PC-9 (cell line): ENCODE measurements around the gene FAF1. TPM values are rescaled to one million over a fixed set of nuclear protein-coding genes. Genes with fewer than 3 reads are reported as not detected.

Source experiments
- BruUV-seq: library from RNA; stranded (reverse); fragments of 400-500 nt; replicated peaks from 2 replicates; lab custom pipeline; 2021; lab: Mats Ljungman, UMichigan
- CTCF ChIA-PET: fragments of 300-600 bp; sonication (Branson Sonifier 250); formaldehyde crosslinking; loops from one replicate; lab custom pipeline; 2022; ENCODE audit warnings: antibody characterized with exemption; lab: Charles Lee
- POLR2A ChIA-PET: fragments of 300-600 bp; sonication (Branson Sonifier 250); formaldehyde crosslinking; loops from one replicate; lab custom pipeline; 2022; ENCODE audit warnings: antibody characterized with exemption; ENCODE audit not compliant: unreplicated experiment; lab: Charles Lee
- DNase-seq, 2 experiments: peaks; one replicate each; pipeline versions ENCODE4 v3.0.0 to v3.0.0-alpha.2; 2015 to 2022; ENCODE audit warnings: mixed read lengths in 1 of 2
- H2AFZ ChIP-seq: fragments of 200-600 bp; sonication (generic); 2 replicates; pipeline ENCODE4 v1.8.1; 2017; ENCODE audit warnings: antibody characterized with exemption
- H3F3A ChIP-seq: fragments of 200-600 bp; sonication (generic); 2 replicates; pipeline ENCODE4 v1.8.1; 2017; ENCODE audit warnings: antibody characterized with exemption, mild to moderate bottlenecking, low read depth; ENCODE audit not compliant: insufficient read depth
- H3K27ac ChIP-seq: fragments of 200-600 bp; sonication (generic); 2 replicates; pipeline ENCODE4 v1.6.1; 2016; ENCODE audit warnings: mixed run types
- H3K27me3 ChIP-seq: fragments of 200-600 bp; sonication (generic); 2 replicates; pipeline ENCODE4 v1.6.1; 2016; ENCODE audit warnings: low read depth, mixed run types; ENCODE audit not compliant: insufficient read depth
- H3K36me3 ChIP-seq: fragments of 200-600 bp; sonication (generic); 2 replicates; pipeline ENCODE4 v1.6.1; 2016; ENCODE audit warnings: low read depth, mixed run types
- H3K4me1 ChIP-seq: fragments of 200-600 bp; sonication (generic); replicated peaks from 2 replicates; pipeline ENCODE4 v1.6.1; 2016; ENCODE audit warnings: mixed run types; ENCODE audit not compliant: insufficient read depth
- H3K4me2 ChIP-seq: fragments of 200-600 bp; sonication (generic); 2 replicates; pipeline ENCODE4 v1.6.1; 2017; ENCODE audit warnings: mixed run types
- H3K4me3 ChIP-seq: fragments of 200-600 bp; sonication (generic); 2 replicates; pipeline ENCODE4 v1.6.1; 2016; ENCODE audit warnings: mixed run types
- H3K79me2 ChIP-seq: fragments of 200-600 bp; sonication (generic); 2 replicates; pipeline ENCODE4 v1.6.1; 2017; ENCODE audit warnings: low read depth, mixed run types
- H3K9me2 ChIP-seq: fragments of 200-600 bp; sonication (generic); 2 replicates; pipeline ENCODE4 v1.8.1; 2017; ENCODE audit warnings: mild to moderate bottlenecking; ENCODE audit not compliant: insufficient read depth
- H3K9me3 ChIP-seq: fragments of 200-600 bp; sonication (generic); 2 replicates; pipeline ENCODE4 v1.8.1; 2016; ENCODE audit warnings: low read depth; ENCODE audit not compliant: insufficient read depth
- H4K20me1 ChIP-seq: fragments of 200-600 bp; sonication (generic); 2 replicates; pipeline ENCODE4 v1.8.1; 2017; ENCODE audit not compliant: insufficient read depth
- CTCF ChIP-seq: fragments of 200-600 bp; sonication (generic); conservative IDR thresholded peaks from 2 replicates; pipeline ENCODE4 v1.6.1; 2017; ENCODE audit warnings: mixed run types, antibody characterized with exemption, mild to moderate bottlenecking, moderate library complexity
- EZH2 ChIP-seq: fragments of 200-600 bp; sonication (generic); IDR thresholded peaks from 2 replicates; pipeline ENCODE4 v1.8.0; 2017; ENCODE audit warnings: antibody characterized with exemption, low read depth
- intact Hi-C: fragments of 100-400 bp; cut with micrococcal nuclease; formaldehyde crosslinking; loops from one replicate; pipeline ENCODE4 v1.10.0; 2022; ENCODE audit not compliant: unreplicated experiment
- total RNA-seq: library from RNA; stranded (reverse); gene quantifications from 2 replicates; pipeline ENCODE4 v1.2.3, GENCODE V29; 2021

FAF1 gene
- total RNA-seq, 1 experiment from 2014 or later: 105 TPM

GRCh38 chr1:50570066-50570468, 390.0 kb downstream of the FAF1 start:
- intact Hi-C loops: no loop called here
- Histone ChIP-seq H3F3A (no peaks in the 10 kb centered on the region; the same call in 1 of the 2 replicates), H3K27me3 (no peaks in the 10 kb centered on the region), H3K4me2 (no peak overlapping the region), H3K27ac (no peak overlapping the region), H3K4me3 (no peak overlapping the region), H3K79me2 (no peaks in the 10 kb centered on the region), H4K20me1 (no peaks in the 10 kb centered on the region), H3K4me1 (no peaks in the 10 kb centered on the region), H3K9me3 (no peaks in the 10 kb centered on the region), H3K36me3 (no peaks in the 10 kb centered on the region), H3K9me2 (no peaks in the 10 kb centered on the region), H2AFZ (no peak overlapping the region)
- DNase-seq: no peak
- ChIA-PET CTCF (no interaction called here), POLR2A (interaction anchor here (0.7 kb wide), 1 partner anchor 501 kb away, joined by 17 read pairs; no protein-coding TSS in a partner anchor)
- TF ChIP-seq CTCF (no peak), EZH2 (no peak)
- BruUV-seq: no TSS peak

- Histone ChIP-seq H3K79me2 (no peaks in the 10 kb centered on the region), H3K36me3 (peaks cover 6% of the 10 kb centered on the region; the same call in 1 of the 2 replicates), H2AFZ (no peak overlapping the region), H3F3A (no peaks in the 10 kb centered on the region), H3K27me3 (no peaks in the 10 kb centered on the region), H3K4me3 (no peak overlapping the region), H3K9me2 (no peaks in the 10 kb centered on the region), H3K4me2 (no peak overlapping the region), H3K9me3 (no peaks in the 10 kb centered on the region), H4K20me1 (no peaks in the 10 kb centered on the region), H3K27ac (no peak overlapping the region), H3K4me1 (no peaks in the 10 kb centered on the region)
- POLR2A ChIA-PET: no interaction called here
- DNase-seq: no peak
- intact Hi-C loops: no loop called here
- no peak for TF ChIP-seq CTCF
- TF ChIP-seq EZH2: no peak
- no TSS peak for BruUV-seq
- CTCF ChIA-PET: interaction anchor here (0.6 kb wide), 1 partner anchor 36 kb away, joined by 3 read pairs; no protein-coding TSS in a partner anchor
Measured at GRCh38 chr1:50568782-50569181, 391.3 kb downstream of the FAF1 start.

- H3F3A ChIP-seq: no peaks in the 10 kb centered on the region
- intact Hi-C loops: no loop called here
Measured at GRCh38 chr1:50566405-50566804, 393.7 kb downstream of the FAF1 start.

More at GRCh38 chr1:50566405-50566804, 393.7 kb downstream of the FAF1 start:
- no peaks in the 10 kb centered on the region for H3K9me3 ChIP-seq
- no peak overlapping the region for H2AFZ ChIP-seq
- H3K4me2 ChIP-seq: no peak overlapping the region
- no TSS peak for BruUV-seq
- no peak for DNase-seq
- no peaks in the 10 kb centered on the region for H3K79me2 ChIP-seq
- no peak overlapping the region for H3K27ac ChIP-seq
- H3K4me1 ChIP-seq: no peaks in the 10 kb centered on the region
- no peaks in the 10 kb centered on the region for H3K27me3 ChIP-seq
- TF ChIP-seq EZH2 (no peak), CTCF (no peak)
- CTCF ChIA-PET: no interaction called here
- peaks cover 6% of the 10 kb centered on the region; the same call in 1 of the 2 replicates for H3K36me3 ChIP-seq
- H3K4me3 ChIP-seq: no peak overlapping the region
- POLR2A ChIA-PET: no interaction called here
- H3K9me2 ChIP-seq: no peaks in the 10 kb centered on the region
- H4K20me1 ChIP-seq: no peaks in the 10 kb centered on the region; the same call in 1 of the 2 replicates
